Activated CD8-positive, alpha-beta memory T cell treated with anti-CD3 and anti-CD28 coated beads for 4 hours (primary cell): ENCODE measurements around the gene ECT2L.

Experiments
- DNase-seq, 2 donors: peaks; one replicate each; pipeline ENCODE4 v3.0.0-alpha.2; 2020; ENCODE audit warnings: low read depth in 2 of 2

Gene ECT2L

GRCh38 chr6:138805016-138805765, 9.3 kb downstream of the ECT2L start:
- DNase-seq = no peak

GRCh38 chr6:138806889-138807288, 11.0 kb downstream of the ECT2L start:
- no peak for DNase-seq

- no peak for DNase-seq
Observed at GRCh38 chr6:138809677-138810076, 13.8 kb downstream of the ECT2L start.

GRCh38 chr6:138811866-138812265, 16.0 kb downstream of the ECT2L start:
- no peak for DNase-seq

- DNase-seq = no peak
Observed at GRCh38 chr6:138814179-138814834, 18.4 kb downstream of the ECT2L start.

GRCh38 chr6:138815221-138815620, 19.3 kb downstream of the ECT2L start:
- DNase-seq = no peak

GRCh38 chr6:138815797-138816528, 20.1 kb downstream of the ECT2L start:
- DNase-seq = no peak

GRCh38 chr6:138817799-138818198, 21.9 kb downstream of the ECT2L start:
- DNase-seq = no peak

- DNase-seq = no peak
Observed at GRCh38 chr6:138818496-138819194, 22.8 kb downstream of the ECT2L start.

GRCh38 chr6:138821519-138821918, 25.6 kb downstream of the ECT2L start:
- DNase-seq = no peak

GRCh38 chr6:138824482-138825144, 28.7 kb downstream of the ECT2L start:
- no peak for DNase-seq

- DNase-seq = no peak
Observed at GRCh38 chr6:138830248-138830647, 34.4 kb downstream of the ECT2L start.

- no peak for DNase-seq
Observed at GRCh38 chr6:138832182-138832581, 36.3 kb downstream of the ECT2L start.

- DNase-seq = no peak
Observed at GRCh38 chr6:138833816-138834539, 38.1 kb downstream of the ECT2L start.

- no peak for DNase-seq
Observed at GRCh38 chr6:138837246-138837645, 41.4 kb downstream of the ECT2L start.

GRCh38 chr6:138844192-138844591, 48.3 kb downstream of the ECT2L start:
- DNase-seq = no peak

- DNase-seq = no peak
Observed at GRCh38 chr6:138847884-138848283, 52.0 kb downstream of the ECT2L start.

GRCh38 chr6:138848461-138848860, 52.6 kb downstream of the ECT2L start:
- DNase-seq = no peak

- no peak for DNase-seq
Observed at GRCh38 chr6:138849791-138850190, 53.9 kb downstream of the ECT2L start.

GRCh38 chr6:138856654-138857053, 60.8 kb downstream of the ECT2L start:
- no peak for DNase-seq

GRCh38 chr6:138857775-138858174, 61.9 kb downstream of the ECT2L start:
- no peak for DNase-seq
